ENCODE results near the gene PARD3.
A peak's percentile ranks its signal among the peaks of the same experiment; 100 is the strongest.
"Not testable (repeated sequence)": the region's sequence is repeated elsewhere in the genome, so short reads cannot be mapped to it uniquely, and the experiment has no call there.

PARD3 gene

DNA sequence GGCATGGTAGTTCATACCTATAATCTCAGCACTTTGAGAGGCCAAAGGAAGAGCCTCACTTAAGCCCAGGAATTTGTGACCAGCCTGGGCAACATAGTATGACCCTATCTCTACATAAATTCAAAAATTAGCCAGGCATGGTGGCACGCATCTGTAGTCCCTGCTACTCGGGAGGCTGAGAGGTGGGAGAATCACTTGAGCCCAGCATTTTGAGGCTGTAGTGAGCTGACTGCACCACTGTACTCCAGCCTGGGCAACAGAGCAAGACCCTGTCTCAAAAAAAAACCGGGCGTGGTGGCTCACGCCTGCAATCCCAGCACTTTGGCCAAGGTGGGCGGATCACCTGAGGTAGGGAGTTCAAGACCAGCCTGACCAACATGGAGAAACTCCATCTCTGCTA is 19.8 kb downstream of the PARD3 start:
- DNase-seq: no peak

- no peak for DNase-seq
Observed at GRCh38 chr10:34794835-34795234, 20.3 kb downstream of the PARD3 start.

DNA sequence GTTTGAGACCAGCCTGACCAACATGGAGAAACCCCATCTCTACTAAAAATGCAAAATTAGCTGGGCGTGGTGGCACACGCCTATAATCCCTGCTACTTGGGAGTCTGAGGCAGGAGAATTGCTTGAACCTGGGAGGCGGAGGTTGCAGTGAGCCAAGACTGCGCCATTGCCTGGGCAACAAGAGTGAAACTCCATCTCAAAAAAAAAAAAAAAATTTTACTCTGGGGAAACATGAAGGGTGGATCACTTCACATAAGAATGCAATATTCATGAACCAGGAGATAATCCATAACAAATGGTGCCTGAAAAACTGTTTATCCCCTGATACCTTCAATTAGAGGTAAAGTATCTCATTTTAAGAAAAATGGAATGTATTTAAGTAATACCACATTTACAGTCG is 21.5 kb downstream of the PARD3 start:
- not testable (repeated sequence) for DNase-seq

DNA sequence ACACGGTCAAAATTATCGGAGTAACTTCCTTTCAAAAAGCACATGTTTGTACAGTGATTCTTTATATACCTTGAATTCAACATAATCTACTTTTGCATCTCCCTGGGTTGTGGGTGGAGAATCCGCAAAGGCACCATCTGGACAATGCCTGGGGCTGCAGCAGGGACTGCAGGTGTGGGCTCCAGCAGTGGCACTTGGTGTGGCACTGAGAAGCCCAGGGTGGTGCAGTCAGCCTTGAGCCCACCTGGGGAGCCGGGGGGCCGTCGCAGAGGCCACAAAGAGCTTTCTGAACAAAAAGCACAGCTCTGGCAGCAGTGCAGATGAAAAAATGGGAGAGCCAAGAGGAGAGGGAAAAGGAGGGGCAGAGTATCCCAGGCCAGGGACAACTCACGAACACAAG is 22.2 kb downstream of the PARD3 start:
- no peak for DNase-seq

DNA sequence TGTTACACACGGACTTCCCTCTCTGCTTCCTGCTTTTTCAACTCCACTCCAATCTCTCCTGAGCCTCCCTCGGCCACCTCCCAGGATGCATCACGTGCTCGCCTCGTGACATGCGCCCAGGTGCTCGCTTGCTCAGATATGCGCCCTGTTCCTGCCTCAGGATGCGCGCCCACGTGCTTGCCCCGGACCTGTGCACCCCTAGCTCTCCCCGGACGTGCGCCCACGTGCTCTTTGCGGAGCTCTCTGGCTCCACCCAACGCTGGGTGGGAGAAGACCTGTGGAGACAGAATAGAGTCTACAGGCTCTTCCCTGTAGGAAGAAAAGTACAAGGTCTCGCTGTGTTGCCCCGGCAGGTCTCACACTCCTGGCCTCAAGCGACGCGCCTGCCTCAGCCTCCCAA is 23.1 kb downstream of the PARD3 start:
- no peak for DNase-seq

- DNase-seq: no peak
Observed at GRCh38 chr10:34791228-34791627, 23.9 kb downstream of the PARD3 start.

- no peak for DNase-seq
Observed at GRCh38 chr10:34789966-34790506, 25.1 kb downstream of the PARD3 start.

- DNase-seq: no peak
Observed at GRCh38 chr10:34786464-34786863, 28.6 kb downstream of the PARD3 start.

DNA sequence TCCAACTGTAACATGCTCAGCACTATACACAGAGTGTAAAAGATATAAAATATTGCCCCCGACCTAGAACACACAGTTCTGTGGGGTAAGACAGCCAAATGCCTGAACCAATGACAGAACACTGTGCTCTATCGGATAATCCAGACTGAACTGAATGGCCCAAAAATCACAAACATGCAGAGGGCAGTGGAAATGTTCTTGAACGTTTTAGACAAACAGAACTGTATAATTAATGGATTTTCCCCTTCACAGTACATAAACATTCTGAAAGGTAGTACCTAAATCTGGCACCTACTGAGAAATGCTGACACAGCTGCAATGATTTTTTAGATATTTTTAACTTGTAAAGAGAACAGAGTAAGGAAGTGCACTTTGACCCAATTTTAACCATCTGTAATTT is 33.4 kb downstream of the PARD3 start:
- DNase-seq: no peak

DNA sequence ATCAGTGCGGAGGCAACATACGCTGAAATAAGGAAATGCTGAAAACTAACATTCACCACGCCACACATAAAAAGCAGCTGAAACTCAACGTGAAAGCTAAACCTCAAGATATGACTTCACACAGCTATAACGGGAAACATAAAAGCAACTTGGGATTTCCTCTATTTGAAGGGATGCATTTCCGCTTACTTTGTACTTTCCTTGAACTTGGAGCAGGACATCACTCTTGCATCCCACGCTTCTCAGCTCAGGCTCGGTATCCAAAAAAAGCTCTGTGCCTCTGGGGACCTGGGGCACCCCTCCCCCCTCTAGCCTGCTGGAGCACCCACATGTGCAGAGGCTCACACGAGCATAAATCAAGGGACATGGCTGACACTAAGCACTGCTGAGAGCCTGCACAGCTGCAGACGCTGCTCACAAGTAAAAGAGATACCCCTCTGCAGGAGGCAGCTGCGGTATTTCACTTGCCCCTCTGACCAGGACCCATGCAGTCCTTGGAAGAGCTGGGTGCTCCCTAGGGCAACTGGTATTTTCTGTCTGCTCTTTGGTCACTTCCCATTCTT is 34.2 kb downstream of the PARD3 start:
- DNase-seq: peak; percentile 37 to 75 (median 50)

GRCh38 chr10:34778237-34778636 is 36.9 kb downstream of the PARD3 start:
- DNase-seq: no peak

DNA sequence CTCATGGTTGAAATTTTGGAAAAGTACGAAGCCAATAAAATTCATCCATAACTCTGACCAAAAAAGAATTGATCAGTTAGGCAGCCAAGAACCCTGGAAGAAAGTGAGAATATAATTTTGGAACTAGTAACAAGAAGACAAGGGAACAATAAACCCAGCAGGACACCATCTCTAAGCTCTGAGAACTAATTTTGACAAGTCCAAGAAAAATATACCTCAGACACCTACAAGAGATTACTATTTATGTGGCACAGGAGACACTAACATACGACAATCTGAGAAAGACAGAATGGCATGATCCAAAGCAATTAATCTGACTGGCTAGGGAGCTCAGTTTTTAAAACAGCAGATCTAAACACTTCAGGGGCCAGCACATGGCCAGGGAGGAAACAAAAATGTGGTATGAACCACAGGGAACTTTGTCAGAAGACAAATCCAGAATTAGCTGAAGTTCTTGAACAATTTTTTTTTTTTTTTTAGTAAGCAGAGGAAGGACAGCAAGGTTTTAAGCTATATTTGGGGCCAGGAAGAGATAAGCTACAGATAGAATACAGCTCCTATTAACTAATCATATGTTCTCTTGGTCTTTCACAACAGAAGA is 38.9 kb downstream of the PARD3 start:
- no peak for DNase-seq

- no peak for DNase-seq
Observed at GRCh38 chr10:34775044-34775637, 40.0 kb downstream of the PARD3 start.

GRCh38 chr10:34773636-34774630 is 41.2 kb downstream of the PARD3 start:
- no peak for DNase-seq

DNA sequence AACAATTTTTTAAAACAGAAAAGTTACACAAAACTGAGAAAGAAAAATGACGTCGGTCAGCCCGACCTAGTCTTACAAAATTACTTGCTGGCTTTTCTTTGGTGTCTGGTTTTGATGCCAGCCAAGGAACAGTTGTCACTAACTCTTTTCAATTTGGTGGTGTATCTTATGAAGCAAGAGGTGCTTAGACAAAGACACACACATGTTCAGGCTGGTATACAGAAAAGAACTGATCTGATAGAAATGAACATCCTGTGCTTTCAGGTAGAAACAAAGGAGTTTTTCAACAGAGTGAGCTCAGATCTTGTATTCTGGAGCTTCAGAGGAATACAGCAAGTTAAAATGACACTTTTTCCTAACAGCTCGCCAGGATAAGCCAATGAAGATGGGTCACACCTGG is 43.6 kb downstream of the PARD3 start:
- DNase-seq: no peak

- no peak for DNase-seq
Observed at GRCh38 chr10:34771106-34771505, 44.0 kb downstream of the PARD3 start.

GRCh38 chr10:34769899-34770298 is 45.2 kb downstream of the PARD3 start:
- DNase-seq: no peak

DNA sequence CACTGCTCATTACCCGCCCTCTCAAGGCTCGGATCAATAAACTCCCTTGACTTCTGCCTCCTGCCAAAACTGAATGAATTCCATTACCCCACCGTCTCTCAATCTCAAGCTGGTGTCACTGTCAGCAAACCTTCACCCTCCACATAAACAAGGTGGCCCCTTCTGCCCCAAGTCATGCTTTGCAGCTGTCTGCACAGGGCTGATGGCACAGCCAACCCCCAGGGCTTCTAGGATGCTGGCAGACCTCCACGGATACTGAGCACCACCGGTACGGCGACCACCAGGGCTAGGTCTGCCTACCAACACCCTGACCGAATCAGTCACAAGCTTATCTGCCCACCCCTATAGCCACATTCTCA is 46.1 kb downstream of the PARD3 start:
- no peak for DNase-seq

- DNase-seq: no peak
Observed at GRCh38 chr10:34768261-34768971, 46.7 kb downstream of the PARD3 start.

GRCh38 chr10:34766811-34767494 is 48.1 kb downstream of the PARD3 start:
- DNase-seq: no peak

DNA sequence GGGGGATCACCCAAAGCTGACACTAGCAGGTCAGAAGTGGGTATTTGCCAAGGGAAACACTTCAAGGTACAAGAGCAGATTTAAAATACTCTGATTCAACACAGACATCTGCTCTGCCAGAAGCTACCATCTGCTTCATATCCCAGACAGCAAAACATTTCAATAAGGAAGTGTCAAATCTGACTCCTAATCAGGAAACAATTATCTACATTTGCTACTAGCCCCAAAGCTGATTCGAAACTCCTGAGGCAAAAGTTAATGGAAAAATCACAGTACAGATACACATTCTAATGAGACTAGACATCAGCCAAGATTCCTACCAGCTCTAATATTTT is 48.9 kb downstream of the PARD3 start:
- no peak for DNase-seq

GRCh38 chr10:34764472-34764946 is 50.6 kb downstream of the PARD3 start:
- DNase-seq: no peak

Data from suppressor macrophage treated with lipopolysaccharide for 1 hour (primary cell).